SJSA1 (cell line): ENCODE measurements around the gene SPDEF. TPM values are rescaled to one million over a fixed set of nuclear protein-coding genes. Genes with fewer than 3 reads are reported as not detected.
A peak's percentile ranks its signal among the peaks of the same experiment; 100 is the strongest.

ENCODE experiments used
- DNase-seq, 2 experiments: peaks; one replicate each; pipeline ENCODE4 v3.0.0-alpha.2; 2015 to 2020; ENCODE audit warnings: low spot score in 2 of 2, low read depth in 1 of 2
- H3K27ac ChIP-seq: fragments of 250-450 bp; sonication (Bioruptor Pico); 2 replicates; pipeline ENCODE4 v1.5.1; 2020; ENCODE audit warnings: mild to moderate bottlenecking, moderate library complexity
- H3K27me3 ChIP-seq: fragments of 250-450 bp; sonication (Bioruptor Pico); replicated peaks from 2 replicates; pipeline ENCODE4 v1.5.1; 2020; ENCODE audit warnings: mild to moderate bottlenecking, moderate library complexity
- H3K36me3 ChIP-seq: fragments of 250-450 bp; sonication (Bioruptor Pico); 2 replicates; pipeline ENCODE4 v1.5.1; 2020; ENCODE audit warnings: mild to moderate bottlenecking
- H3K4me1 ChIP-seq: fragments of 250-450 bp; sonication (Bioruptor Pico); replicated peaks from 2 replicates; pipeline ENCODE4 v1.6.1; 2021; ENCODE audit warnings: mild to moderate bottlenecking
- H3K4me3 ChIP-seq: fragments of 250-450 bp; sonication (Bioruptor Pico); 2 replicates; pipeline ENCODE4 v1.5.1; 2020; ENCODE audit warnings: mild to moderate bottlenecking
- H3K9me3 ChIP-seq: fragments of 250-450 bp; sonication (Bioruptor Pico); replicated peaks from 2 replicates; pipeline ENCODE4 v1.5.1; 2020; ENCODE audit warnings: mild to moderate bottlenecking
- total RNA-seq: library from RNA; depleted of rRNA; stranded (reverse); fragments of >200 nt; shearing (Covaris generic); gene quantifications from 2 replicates; pipeline ENCODE4 v1.2.3, GENCODE V29; 2014

The SPDEF gene
- total RNA-seq, 1 experiment from 2014 or later: not detected

GRCh38 chr6:34528996-34529664 lies 27.0 kb downstream of the SPDEF start:
- no peaks in the 10 kb centered on the region for H3K27me3 ChIP-seq
- no peak overlapping the region for H3K27ac ChIP-seq
- H3K36me3 ChIP-seq: no peaks in the 10 kb centered on the region
- H3K4me3 ChIP-seq: no peak overlapping the region
- no peaks in the 10 kb centered on the region for H3K9me3 ChIP-seq
- H3K4me1 ChIP-seq: peaks cover 8% of the 10 kb centered on the region
- no peak for DNase-seq

GRCh38 chr6:34527751-34528670 lies 28.1 kb downstream of the SPDEF start:
- Histone ChIP-seq H3K27me3 (no peaks in the 10 kb centered on the region), H3K36me3 (no peaks in the 10 kb centered on the region), H3K4me1 (peaks cover 8% of the 10 kb centered on the region), H3K9me3 (no peaks in the 10 kb centered on the region), H3K27ac (no peak overlapping the region), H3K4me3 (no peak overlapping the region)
- DNase-seq: no peak

- Histone ChIP-seq H3K4me1 (peaks cover 8% of the 10 kb centered on the region), H3K36me3 (no peaks in the 10 kb centered on the region), H3K27ac (no peak overlapping the region), H3K4me3 (no peak overlapping the region; the same call in 1 of the 2 replicates), H3K9me3 (no peaks in the 10 kb centered on the region), H3K27me3 (no peaks in the 10 kb centered on the region)
- DNase-seq: peak; percentile 63 to 95
Observed at GRCh38 chr6:34526992-34527728, 29.0 kb downstream of the SPDEF start.

- Histone ChIP-seq H3K4me3 (no peak overlapping the region; the same call in 1 of the 2 replicates), H3K36me3 (no peaks in the 10 kb centered on the region), H3K4me1 (peaks cover 8% of the 10 kb centered on the region), H3K9me3 (no peaks in the 10 kb centered on the region), H3K27ac (no peak overlapping the region), H3K27me3 (no peaks in the 10 kb centered on the region)
- no peak for DNase-seq
Observed at GRCh38 chr6:34526241-34526972, 29.7 kb downstream of the SPDEF start.

- Histone ChIP-seq H3K27ac (no peak overlapping the region), H3K4me3 (no peak overlapping the region), H3K9me3 (no peaks in the 10 kb centered on the region), H3K36me3 (no peaks in the 10 kb centered on the region), H3K4me1 (peaks cover 8% of the 10 kb centered on the region), H3K27me3 (no peaks in the 10 kb centered on the region)
- no peak for DNase-seq
Observed at GRCh38 chr6:34525431-34526175, 30.5 kb downstream of the SPDEF start.

GRCh38 chr6:34524971-34525370 lies 31.2 kb downstream of the SPDEF start:
- Histone ChIP-seq H3K27ac (no peak overlapping the region), H3K36me3 (no peaks in the 10 kb centered on the region), H3K27me3 (no peaks in the 10 kb centered on the region), H3K4me3 (no peak overlapping the region), H3K4me1 (peaks cover 8% of the 10 kb centered on the region), H3K9me3 (no peaks in the 10 kb centered on the region)
- no peak for DNase-seq

- Histone ChIP-seq H3K9me3 (no peaks in the 10 kb centered on the region), H3K4me3 (no peak overlapping the region), H3K36me3 (no peaks in the 10 kb centered on the region), H3K27me3 (no peaks in the 10 kb centered on the region), H3K4me1 (peaks cover 8% of the 10 kb centered on the region), H3K27ac (no peak overlapping the region)
- no peak for DNase-seq
Observed at GRCh38 chr6:34524499-34524898, 31.6 kb downstream of the SPDEF start.

- Histone ChIP-seq H3K4me1 (peaks cover 8% of the 10 kb centered on the region), H3K36me3 (no peaks in the 10 kb centered on the region), H3K27ac (no peak overlapping the region), H3K27me3 (no peaks in the 10 kb centered on the region), H3K4me3 (no peak overlapping the region), H3K9me3 (no peaks in the 10 kb centered on the region)
- DNase-seq: no peak
Observed at GRCh38 chr6:34523441-34524206, 32.5 kb downstream of the SPDEF start.

GRCh38 chr6:34522761-34523160 lies 33.4 kb downstream of the SPDEF start:
- Histone ChIP-seq H3K9me3 (no peaks in the 10 kb centered on the region), H3K27ac (no peak overlapping the region), H3K4me1 (peaks cover 8% of the 10 kb centered on the region), H3K36me3 (no peaks in the 10 kb centered on the region), H3K27me3 (no peaks in the 10 kb centered on the region), H3K4me3 (no peak overlapping the region)
- no peak for DNase-seq

GRCh38 chr6:34521463-34522285 lies 34.5 kb downstream of the SPDEF start:
- no peaks in the 10 kb centered on the region for H3K36me3 ChIP-seq
- no peak overlapping the region for H3K4me3 ChIP-seq
- no peaks in the 10 kb centered on the region for H3K9me3 ChIP-seq
- peaks cover 3% of the 10 kb centered on the region for H3K4me1 ChIP-seq
- H3K27ac ChIP-seq: no peak overlapping the region
- H3K27me3 ChIP-seq: no peaks in the 10 kb centered on the region
- no peak for DNase-seq

- Histone ChIP-seq H3K9me3 (no peaks in the 10 kb centered on the region), H3K4me1 (no peaks in the 10 kb centered on the region), H3K36me3 (no peaks in the 10 kb centered on the region), H3K27ac (no peak overlapping the region), H3K4me3 (no peak overlapping the region), H3K27me3 (no peaks in the 10 kb centered on the region)
- DNase-seq: no peak
Observed at GRCh38 chr6:34520645-34521462, 35.3 kb downstream of the SPDEF start.
